Keratinocyte (primary cell): ENCODE results near the gene RANBP3. TPM values are rescaled to one million over a fixed set of nuclear protein-coding genes. Genes with fewer than 3 reads are reported as not detected.

Source experiments
- DNase-seq: peaks from one replicate; pipeline ENCODE4 v3.0.0-alpha.2; 2011; ENCODE audit warnings: low read depth, missing footprints, low spot score
- FAIRE-seq: peaks from 2 replicates; lab custom pipeline; 2011; peaks lifted over from hg19 to GRCh38; lab: Jason Lieb, UNC
- H2AFZ ChIP-seq: 2 replicates; pipeline ENCODE4 v1.6.0; 2012; ENCODE audit warnings: low read length, control low read depth, inconsistent platforms; ENCODE audit not compliant: control insufficient read depth
- H3K27ac ChIP-seq: 2 replicates; pipeline ENCODE4 v1.5.1; 2011; ENCODE audit warnings: low read length; ENCODE audit not compliant: control insufficient read depth, insufficient read depth
- H3K27me3 ChIP-seq: 3 replicates; pipeline ENCODE4 v1.6.0; 2011; ENCODE audit warnings: low read length; ENCODE audit not compliant: control insufficient read depth, insufficient read depth; ENCODE audit errors: extremely low read depth
- H3K36me3 ChIP-seq, 2 experiments: 2 replicates in 1 of 2; 3 replicates in 1 of 2; pipeline ENCODE4 v1.5.1; 2011; ENCODE audit warnings: low read length in 2 of 2, mild to moderate bottlenecking in 1 of 2; ENCODE audit not compliant: control insufficient read depth in 2 of 2, insufficient read depth in 2 of 2; ENCODE audit errors: extremely low read depth in 1 of 2
- H3K4me1 ChIP-seq: 3 replicates; pipeline ENCODE4 v1.5.1; 2011; ENCODE audit warnings: low read length; ENCODE audit not compliant: control insufficient read depth, insufficient read depth; ENCODE audit errors: extremely low read depth
- H3K4me2 ChIP-seq: 3 replicates; pipeline ENCODE4 v1.6.0; 2011; ENCODE audit warnings: low read depth, low read length; ENCODE audit not compliant: control insufficient read depth, insufficient read depth; ENCODE audit errors: extremely low read depth
- H3K4me3 ChIP-seq, 3 experiments: fragments of 200-600 bp in 1 of 3; sonication (generic) in 1 of 3; 2 replicates in 2 of 3; 3 replicates in 1 of 3; pipeline ENCODE4 v1.5.1; 2011 to 2016; ENCODE audit warnings: low read length in 3 of 3, mild to moderate bottlenecking in 3 of 3, control low read depth in 2 of 3, inconsistent platforms in 1 of 3, low read depth in 1 of 3, mixed read lengths in 1 of 3, mixed run types in 1 of 3, moderate library complexity in 1 of 3; ENCODE audit not compliant: control insufficient read depth in 2 of 3, insufficient read depth in 2 of 3; ENCODE audit errors: extremely low read depth in 1 of 3
- H3K79me2 ChIP-seq: 2 replicates; pipeline ENCODE4 v1.6.0; 2012; ENCODE audit warnings: low read length; ENCODE audit not compliant: control insufficient read depth, insufficient read depth
- H3K9ac ChIP-seq: 3 replicates; pipeline ENCODE4 v1.6.0; 2011; ENCODE audit warnings: low read length; ENCODE audit not compliant: control insufficient read depth, insufficient read depth; ENCODE audit errors: extremely low read depth
- H3K9me1 ChIP-seq: 3 replicates; pipeline ENCODE4 v1.6.0; 2011; ENCODE audit warnings: low read length; ENCODE audit not compliant: control insufficient read depth, insufficient read depth; ENCODE audit errors: extremely low read depth
- H3K9me3 ChIP-seq: 2 replicates; pipeline ENCODE4 v1.5.1; 2012; ENCODE audit warnings: low read depth, low read length; ENCODE audit not compliant: control insufficient read depth
- H4K20me1 ChIP-seq: 3 replicates; pipeline ENCODE4 v1.6.0; 2011; ENCODE audit warnings: low read length; ENCODE audit not compliant: control insufficient read depth, insufficient read depth; ENCODE audit errors: extremely low read depth
- EZH2 ChIP-seq: IDR thresholded peaks from one replicate; pipeline ENCODE4 v1.6.1; 2012; ENCODE audit warnings: inconsistent platforms, mild to moderate bottlenecking, low read length, moderate library complexity
- dilution Hi-C: fragments of 300-500 bp; cut with MboI; formaldehyde crosslinking; loops from one replicate; pipeline ENCODE4 v1.7.0; 2020; ENCODE audit warnings: low sequenced_read_pairs; ENCODE audit not compliant: extremely low pct_ligation_motif_present
- polyA plus RNA-seq, 5 experiments: library from polyadenylated mRNA; depleted of rRNA in 3 of 5; stranded (reverse) in 3 of 5; stranded (forward) in 1 of 5; unstranded in 1 of 5; fragments of >200 nt; gene quantifications; 1 replicate in 1 of 5; 2 replicates in 3 of 5; 3 replicates in 1 of 5; pipeline versions ENCODE4 v1.2.1 to v1.2.3, GENCODE V29; 2011 to 2012; ENCODE audit warnings: missing spikeins in 2 of 5, low read depth in 1 of 5, low replicate concordance in 1 of 5
- TF ChIP-seq, protein P1 (sequence below), 3 experiments: IDR thresholded peaks in 1 of 3; conservative IDR thresholded peaks in 1 of 3; optimal IDR thresholded peaks in 1 of 3; 2 replicates in 2 of 3; 3 replicates in 1 of 3; pipeline versions ENCODE3 to v1.5.1; 2011; ENCODE audit warnings: low read length in 3 of 3, mild to moderate bottlenecking in 3 of 3, moderate library complexity in 2 of 3, control low read depth in 1 of 3, inconsistent platforms in 1 of 3; ENCODE audit not compliant: insufficient read depth in 2 of 3; ENCODE audit errors: extremely low read depth in 1 of 3

Gene RANBP3
- polyA plus RNA-seq, 1 donor (not counting 4 experiments of a cell fraction or from before 2014, with no cell fraction given), result 36.4 TPM

DNA sequence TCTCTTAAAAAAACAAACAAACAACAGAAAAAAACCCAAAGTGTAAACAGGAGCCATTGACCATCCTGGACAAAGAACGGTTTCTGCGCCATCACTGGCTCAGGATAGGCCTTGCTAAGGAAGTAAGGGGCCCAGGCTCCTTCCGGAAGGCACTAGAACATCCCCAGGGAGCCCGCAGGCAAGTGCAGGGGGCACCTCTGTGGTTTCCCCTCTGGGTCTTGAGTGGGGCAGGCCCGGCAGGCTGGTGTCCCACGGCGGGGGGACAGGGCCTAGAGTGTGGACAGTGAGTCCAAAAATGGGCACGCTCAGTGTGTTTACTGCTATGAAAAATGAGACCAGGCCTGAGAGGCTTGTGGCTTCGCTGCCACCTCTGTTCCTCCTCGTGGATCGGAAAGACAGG, 14.8 kb upstream of the RANBP3 start:
- no peak overlapping the region for H3K4me2 ChIP-seq

DNA sequence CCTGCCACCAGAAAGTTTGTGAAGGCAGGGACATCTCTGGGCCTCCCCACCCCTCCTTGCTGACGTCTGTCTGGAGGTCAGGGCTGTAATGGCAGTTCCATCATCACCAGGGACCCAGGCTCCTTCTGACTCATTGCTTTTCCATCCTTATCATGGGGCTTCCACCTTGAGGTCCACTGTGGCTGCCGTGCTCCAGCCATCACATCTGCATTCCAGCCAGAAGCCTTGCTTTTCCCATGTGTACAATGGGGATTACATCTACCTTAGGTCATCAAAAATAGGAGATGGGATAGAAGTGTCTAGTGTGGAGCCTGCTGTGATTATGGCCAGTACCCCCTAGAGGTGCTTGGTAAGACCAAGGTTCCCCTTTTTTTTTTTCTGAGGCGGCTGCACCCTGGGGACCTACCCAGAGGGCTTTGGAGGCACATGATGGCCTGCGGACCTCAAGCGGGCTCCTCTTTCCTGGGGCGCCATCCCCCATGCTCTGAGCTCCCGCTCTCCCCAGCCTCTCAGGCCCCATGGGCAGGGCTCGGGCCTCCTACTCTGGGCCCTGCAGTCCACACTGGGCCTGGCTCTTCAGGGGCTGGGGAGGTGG, 13.4 kb upstream of the RANBP3 start:
- no peak for DNase-seq
- Histone ChIP-seq H3K79me2 (no peaks in the 10 kb centered on the region), H3K4me2 (no peak overlapping the region), H3K27ac (no peak overlapping the region), H2AFZ (no peak overlapping the region), H3K9ac (no peak overlapping the region), H3K4me1 (peaks cover 3% of the 10 kb centered on the region), H3K9me1 (no peaks in the 10 kb centered on the region), H3K9me3 (no peaks in the 10 kb centered on the region), H3K4me3 (no peak overlapping the region), H3K36me3 (peaks cover 0 to 5% of the 10 kb centered on the region in 2 experiments), H3K27me3 (no peaks in the 10 kb centered on the region), H4K20me1 (no peaks in the 10 kb centered on the region)
- FAIRE-seq, result no peak
- TF ChIP-seq, protein P1, sequence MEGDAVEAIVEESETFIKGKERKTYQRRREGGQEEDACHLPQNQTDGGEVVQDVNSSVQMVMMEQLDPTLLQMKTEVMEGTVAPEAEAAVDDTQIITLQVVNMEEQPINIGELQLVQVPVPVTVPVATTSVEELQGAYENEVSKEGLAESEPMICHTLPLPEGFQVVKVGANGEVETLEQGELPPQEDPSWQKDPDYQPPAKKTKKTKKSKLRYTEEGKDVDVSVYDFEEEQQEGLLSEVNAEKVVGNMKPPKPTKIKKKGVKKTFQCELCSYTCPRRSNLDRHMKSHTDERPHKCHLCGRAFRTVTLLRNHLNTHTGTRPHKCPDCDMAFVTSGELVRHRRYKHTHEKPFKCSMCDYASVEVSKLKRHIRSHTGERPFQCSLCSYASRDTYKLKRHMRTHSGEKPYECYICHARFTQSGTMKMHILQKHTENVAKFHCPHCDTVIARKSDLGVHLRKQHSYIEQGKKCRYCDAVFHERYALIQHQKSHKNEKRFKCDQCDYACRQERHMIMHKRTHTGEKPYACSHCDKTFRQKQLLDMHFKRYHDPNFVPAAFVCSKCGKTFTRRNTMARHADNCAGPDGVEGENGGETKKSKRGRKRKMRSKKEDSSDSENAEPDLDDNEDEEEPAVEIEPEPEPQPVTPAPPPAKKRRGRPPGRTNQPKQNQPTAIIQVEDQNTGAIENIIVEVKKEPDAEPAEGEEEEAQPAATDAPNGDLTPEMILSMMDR (optimal IDR thresholded peaks at IDR 0.05 in 1 of 3, IDR thresholded peaks at IDR 0.05 in 1 of 3, conservative IDR thresholded peaks at IDR 0.05 in 1 of 3; ENCODE audit: extremely low read depth in 1 of 3, insufficient read depth in 2 of 3, low read length in 3 of 3), result no peak
- TF ChIP-seq EZH2, result no peak
- dilution Hi-C loops, result no loop called here

More for the DNA sequence above, 14.8 kb upstream of the RANBP3 start:
- DNase-seq (no peak), FAIRE-seq (no peak)
- Histone ChIP-seq H3K4me1 (no peaks in the 10 kb centered on the region), H3K79me2 (no peaks in the 10 kb centered on the region), H3K4me3 (no peak overlapping the region), H3K27ac (no peak overlapping the region), H4K20me1 (no peaks in the 10 kb centered on the region), H3K27me3 (no peaks in the 10 kb centered on the region), H3K9me1 (no peaks in the 10 kb centered on the region), H2AFZ (no peak overlapping the region), H3K9me3 (no peaks in the 10 kb centered on the region), H3K36me3 (peaks cover 0 to 10% of the 10 kb centered on the region in 2 experiments), H3K9ac (no peak overlapping the region)
- TF ChIP-seq, protein P1 (optimal IDR thresholded peaks at IDR 0.05 in 1 of 3, IDR thresholded peaks at IDR 0.05 in 1 of 3, conservative IDR thresholded peaks at IDR 0.05 in 1 of 3; ENCODE audit: extremely low read depth in 1 of 3, insufficient read depth in 2 of 3, low read length in 3 of 3), result no peak
- TF ChIP-seq EZH2, result no peak
- dilution Hi-C loops, result no loop called here
